RWPE2 (cell line): ENCODE results near the gene LSS.
A peak's percentile ranks its signal among the peaks of the same experiment; 100 is the strongest.
"Not testable (repeated sequence)": the region's sequence is repeated elsewhere in the genome, so short reads cannot be mapped to it uniquely, and the experiment has no call there.

Experiments
- ATAC-seq: fragments of 200-7000 bp; cut with Tn5 transposase; 3 replicates; pipeline ENCODE4 v1.9.1; 2021; ENCODE audit warnings: low read depth
- DNase-seq: peaks from one replicate; pipeline ENCODE4 v3.0.0-alpha.2; 2020; ENCODE audit warnings: low spot score
- H3K27ac ChIP-seq: fragments of 450-650 bp; 2 replicates; pipeline ENCODE4 v1.5.1; 2017; ENCODE audit warnings: mild to moderate bottlenecking; ENCODE audit not compliant: poor library complexity, severe bottlenecking
- H3K27me3 ChIP-seq: fragments of 250-450 bp; sonication (Bioruptor Pico); 2 replicates; pipeline ENCODE4 v1.5.1; 2021; ENCODE audit warnings: mild to moderate bottlenecking, moderate library complexity; ENCODE audit not compliant: insufficient read depth, poor library complexity, severe bottlenecking
- H3K36me3 ChIP-seq: fragments of 250-450 bp; sonication (Bioruptor Pico); 2 replicates; pipeline ENCODE4 v1.5.1; 2020; ENCODE audit warnings: low read depth, mild to moderate bottlenecking, moderate library complexity
- H3K4me1 ChIP-seq: fragments of 250-450 bp; sonication (Bioruptor Pico); 2 replicates; pipeline ENCODE4 v1.5.1; 2021; ENCODE audit warnings: mild to moderate bottlenecking, moderate library complexity; ENCODE audit not compliant: insufficient read depth, poor library complexity, severe bottlenecking
- H3K4me3 ChIP-seq: fragments of 250-450 bp; sonication (Bioruptor Pico); 2 replicates; pipeline ENCODE4 v1.5.1; 2021; ENCODE audit warnings: mild to moderate bottlenecking, moderate library complexity; ENCODE audit not compliant: severe bottlenecking
- H3K9me3 ChIP-seq: fragments of 250-450 bp; sonication (Bioruptor Pico); 2 replicates; pipeline ENCODE4 v1.5.1; 2021; ENCODE audit warnings: mild to moderate bottlenecking, moderate library complexity; ENCODE audit not compliant: severe bottlenecking
- CTCF ChIP-seq: fragments of 450-650 bp; IDR thresholded peaks from one replicate; pipeline ENCODE4 v1.5.1; 2017; ENCODE audit warnings: mild to moderate bottlenecking, moderate library complexity; ENCODE audit not compliant: poor library complexity, severe bottlenecking

Gene LSS

GRCh38 chr21:46229923-46230260 is 1.3 kb upstream of the LSS start:
- ATAC-seq: no peak
- no peak for TF ChIP-seq CTCF
- peaks cover 42% of the 10 kb centered on the region for H3K36me3 ChIP-seq

GRCh38 chr21:46229133-46229922 is 754 bp upstream of the LSS start:
- peak; percentile 56 for DNase-seq
- H3K9me3 ChIP-seq: no peaks in the 10 kb centered on the region
- H3K27ac ChIP-seq: peak overlapping the region; percentile 56
- peak; percentile 22 for ATAC-seq
- H3K36me3 ChIP-seq: peaks cover 43% of the 10 kb centered on the region
- TF ChIP-seq CTCF: peak; percentile 79
- H3K4me1 ChIP-seq: peaks cover 19% of the 10 kb centered on the region
- H3K27me3 ChIP-seq: no peaks in the 10 kb centered on the region
- peak overlapping the region; percentile 63 for H3K4me3 ChIP-seq

More at GRCh38 chr21:46229923-46230260, 1.3 kb upstream of the LSS start:
- DNase-seq: no peak
- Histone ChIP-seq H3K4me3 (peak overlapping the region; percentile 63), H3K4me1 (peaks cover 19% of the 10 kb centered on the region), H3K9me3 (no peaks in the 10 kb centered on the region), H3K27ac (peak overlapping the region; percentile 56), H3K27me3 (no peaks in the 10 kb centered on the region)

- H3K4me3 ChIP-seq: peak overlapping the region; percentile 100
- no peak for TF ChIP-seq CTCF
- 0 out of 3 replicates have a peak, but pooled peaks have one; percentile 7 for ATAC-seq
- H3K27ac ChIP-seq: peak overlapping the region; percentile 52
- DNase-seq: peak; percentile 70
- peaks cover 19% of the 10 kb centered on the region for H3K4me1 ChIP-seq
- peaks cover 49% of the 10 kb centered on the region for H3K36me3 ChIP-seq
- H3K27me3 ChIP-seq: no peaks in the 10 kb centered on the region
- no peaks in the 10 kb centered on the region for H3K9me3 ChIP-seq
Measured at GRCh38 chr21:46227811-46228344, 696 bp downstream of the LSS start.

- no peaks in the 10 kb centered on the region for H3K27me3 ChIP-seq
- ATAC-seq (peak; percentile 40), DNase-seq (peak; percentile 51)
- no peaks in the 10 kb centered on the region for H3K9me3 ChIP-seq
- peaks cover 58% of the 10 kb centered on the region for H3K36me3 ChIP-seq
- peak overlapping the region; percentile 100 for H3K4me3 ChIP-seq
- no peak for TF ChIP-seq CTCF
- peaks cover 19% of the 10 kb centered on the region for H3K4me1 ChIP-seq
- peak overlapping the region; percentile 52 for H3K27ac ChIP-seq
Measured at GRCh38 chr21:46226920-46227599, 1.5 kb downstream of the LSS start.

- no peak overlapping the region for H3K4me3 ChIP-seq
- TF ChIP-seq CTCF: no peak
- peak overlapping the region; percentile 52 for H3K27ac ChIP-seq
- H3K36me3 ChIP-seq: peaks cover 62% of the 10 kb centered on the region
- ATAC-seq (no peak), DNase-seq (no peak)
- H3K27me3 ChIP-seq: no peaks in the 10 kb centered on the region
- peaks cover 19% of the 10 kb centered on the region for H3K4me1 ChIP-seq
- no peaks in the 10 kb centered on the region for H3K9me3 ChIP-seq
Measured at GRCh38 chr21:46226146-46226545, 2.4 kb downstream of the LSS start.

GRCh38 chr21:46223661-46224060 is 4.9 kb downstream of the LSS start:
- H3K27me3 ChIP-seq, H3K27ac ChIP-seq: not testable (repeated sequence)
- H3K36me3 ChIP-seq: peaks cover 72% of the 10 kb centered on the region

More at GRCh38 chr21:46223661-46224060, 4.9 kb downstream of the LSS start:
- H3K9me3 ChIP-seq, ATAC-seq, H3K4me3 ChIP-seq, DNase-seq, H3K4me1 ChIP-seq: not testable (repeated sequence)
